Measurements from ENCODE around the gene ATCAY. TPM values are rescaled to one million over a fixed set of nuclear protein-coding genes. Genes with fewer than 3 reads are reported as not detected.

Gene ATCAY
- total RNA-seq, 2 experiments from 2014 or later: not detected

- Histone ChIP-seq H3K4me2 (ENCODE audit: low read length) (no peak overlapping the region), H3K4me1 (ENCODE audit: insufficient read depth, low read length, poor library complexity, severe bottlenecking) (no peaks in the 10 kb centered on the region), H3K36me3 (ENCODE audit: insufficient read depth, low read length) (no peaks in the 10 kb centered on the region), H3K9me3 (ENCODE audit: low read length) (peaks cover 5% of the 10 kb centered on the region), H3K4me3 (ENCODE audit: low read depth, low read length, poor library complexity, severe bottlenecking) (no peak overlapping the region), H3K9me2 (ENCODE audit: insufficient read depth, low read length) (no peaks in the 10 kb centered on the region), H4K20me1 (ENCODE audit: insufficient read depth, low read length) (no peaks in the 10 kb centered on the region), H3K79me2 (ENCODE audit: insufficient read depth, low read depth, low read length) (no peaks in the 10 kb centered on the region), H3K27ac (ENCODE audit: low read depth, low read length, poor library complexity, severe bottlenecking) (no peak overlapping the region), H2AFZ (ENCODE audit: low read length) (no peak overlapping the region)
- intact Hi-C loops (cut with micrococcal nuclease; ENCODE audit: unreplicated experiment): no loop called here
- BruUV-seq (replicated peaks): no TSS peak
- ChIA-PET POLR2A (no interaction called here), CTCF (ENCODE audit: unreplicated experiment) (no interaction called here)
- TF ChIP-seq CTCF (conservative IDR thresholded peaks at IDR 0.05; ENCODE audit: low read length) (no peak), EZH2phosphoT487 (IDR thresholded peaks at IDR 0.05; ENCODE audit: borderline replicate concordance, low read depth, low read length) (no peak)
- no peak for DNase-seq (ENCODE audit: low spot score)
Measured at GRCh38 chr19:3907626-3908265, 27.3 kb downstream of the ATCAY start.

- TF ChIP-seq EZH2phosphoT487 (IDR thresholded peaks at IDR 0.05; ENCODE audit: borderline replicate concordance, low read depth, low read length): no peak
- TF ChIP-seq CTCF (conservative IDR thresholded peaks at IDR 0.05; ENCODE audit: low read length): no peak
- no peak for DNase-seq (ENCODE audit: low spot score)
- no TSS peak for BruUV-seq (replicated peaks)
- intact Hi-C loops (cut with micrococcal nuclease; ENCODE audit: unreplicated experiment): no loop called here
- Histone ChIP-seq H4K20me1 (ENCODE audit: insufficient read depth, low read length) (no peaks in the 10 kb centered on the region), H3K4me1 (ENCODE audit: insufficient read depth, low read length, poor library complexity, severe bottlenecking) (no peaks in the 10 kb centered on the region), H3K9me3 (ENCODE audit: low read length) (peaks cover 5% of the 10 kb centered on the region), H3K79me2 (ENCODE audit: insufficient read depth, low read depth, low read length) (no peaks in the 10 kb centered on the region), H2AFZ (ENCODE audit: low read length) (no peak overlapping the region), H3K9me2 (ENCODE audit: insufficient read depth, low read length) (no peaks in the 10 kb centered on the region), H3K4me2 (ENCODE audit: low read length) (no peak overlapping the region), H3K4me3 (ENCODE audit: low read depth, low read length, poor library complexity, severe bottlenecking) (no peak overlapping the region), H3K36me3 (ENCODE audit: insufficient read depth, low read length) (no peaks in the 10 kb centered on the region), H3K27ac (ENCODE audit: low read depth, low read length, poor library complexity, severe bottlenecking) (no peak overlapping the region)
- ChIA-PET POLR2A (interaction anchor here (0.6 to 0.7 kb wide), 2 partner anchors 24 to 62 kb away, joined by 5 to 7 read pairs; partner anchors contain the start of gene DAPK3), CTCF (ENCODE audit: unreplicated experiment) (no interaction called here)
Measured at GRCh38 chr19:3908266-3909054, 28.0 kb downstream of the ATCAY start.

- H3K9me3 ChIP-seq (ENCODE audit: low read length): peaks cover 5% of the 10 kb centered on the region
- no peaks in the 10 kb centered on the region for H4K20me1 ChIP-seq (ENCODE audit: insufficient read depth, low read length)
- DNase-seq (ENCODE audit: low spot score): no peak
- no peaks in the 10 kb centered on the region for H3K9me2 ChIP-seq (ENCODE audit: insufficient read depth, low read length)
- TF ChIP-seq CTCF (conservative IDR thresholded peaks at IDR 0.05; ENCODE audit: low read length) (no peak), EZH2phosphoT487 (IDR thresholded peaks at IDR 0.05; ENCODE audit: borderline replicate concordance, low read depth, low read length) (no peak)
- CTCF ChIA-PET (ENCODE audit: unreplicated experiment): no interaction called here
- H3K4me1 ChIP-seq (ENCODE audit: insufficient read depth, low read length, poor library complexity, severe bottlenecking): no peaks in the 10 kb centered on the region
- H3K4me3 ChIP-seq (ENCODE audit: low read depth, low read length, poor library complexity, severe bottlenecking): no peak overlapping the region
- H2AFZ ChIP-seq (ENCODE audit: low read length): no peak overlapping the region
- POLR2A ChIA-PET: no interaction called here
- intact Hi-C loops (cut with micrococcal nuclease; ENCODE audit: unreplicated experiment): no loop called here
- no peak overlapping the region for H3K27ac ChIP-seq (ENCODE audit: low read depth, low read length, poor library complexity, severe bottlenecking)
- H3K36me3 ChIP-seq (ENCODE audit: insufficient read depth, low read length): no peaks in the 10 kb centered on the region
- no TSS peak for BruUV-seq (replicated peaks)
- H3K79me2 ChIP-seq (ENCODE audit: insufficient read depth, low read depth, low read length): no peaks in the 10 kb centered on the region
- H3K4me2 ChIP-seq (ENCODE audit: low read length): no peak overlapping the region
Measured at GRCh38 chr19:3910105-3910504, 29.6 kb downstream of the ATCAY start.

All from OCI-LY7 (cell line).